Esophagus squamous epithelium (tissue), 5 donors: ENCODE data around the gene INTS13. TPM values are rescaled to one million over a fixed set of nuclear protein-coding genes. Genes with fewer than 3 reads are reported as not detected.
A peak's percentile ranks its signal among the peaks of the same experiment; 100 is the strongest.

Experiments
- DNase-seq: peaks from one replicate; lab custom pipeline; 2025; lab: John Stamatoyannopoulos, UW
- H3K27ac ChIP-seq, 4 donors: fragments of 200-600 bp; sonication (generic); one replicate each; pipeline ENCODE4 v1.5.1; 2016 to 2019; ENCODE audit warnings: mild to moderate bottlenecking in 1 of 4
- H3K27me3 ChIP-seq, 4 donors: fragments of 200-600 bp; sonication (generic); 1 replicate in 3 of 4; 2 replicates in 1 of 4; pipeline versions ENCODE4 v1.5.1 to v1.6.0; 2017 to 2021; ENCODE audit warnings: antibody characterized with exemption in 1 of 4
- H3K36me3 ChIP-seq, 3 donors: fragments of 200-600 bp; sonication (generic); one replicate each; pipeline ENCODE4 v1.5.1; 2016 to 2019
- H3K4me1 ChIP-seq, 3 donors: fragments of 200-600 bp; sonication (generic); one replicate each; pipeline ENCODE4 v1.5.1; 2017 to 2019
- H3K4me3 ChIP-seq, 4 donors: fragments of 200-600 bp; sonication (generic); 1 replicate in 3 of 4; 2 replicates in 1 of 4; pipeline ENCODE4 v1.5.1; 2016 to 2019; ENCODE audit warnings: mild to moderate bottlenecking in 2 of 4, moderate library complexity in 1 of 4
- H3K9me3 ChIP-seq, 3 donors: fragments of 200-600 bp; sonication (generic); one replicate each; pipeline ENCODE4 v1.5.1; 2016 to 2019
- CTCF ChIP-seq, 6 experiments: fragments of 450-650 bp in 4 of 6; fragments of 200-600 bp in 2 of 6; sonication (generic) in 2 of 6; IDR thresholded peaks; one replicate each; pipeline ENCODE4 v1.5.1; 2016 to 2019; ENCODE audit warnings: antibody characterized with exemption in 6 of 6, mild to moderate bottlenecking in 4 of 6, moderate library complexity in 4 of 6
- POLR2A ChIP-seq, 4 donors: fragments of 450-650 bp; IDR thresholded peaks; one replicate each; pipeline ENCODE4 v1.6.1; 2017; ENCODE audit warnings: antibody characterized with exemption in 4 of 4, mild to moderate bottlenecking in 4 of 4, moderate library complexity in 3 of 4
- WGBS, 2 donors: methylation state at CpG; one replicate each; pipeline ENCODE4 v1.1.5; 2018; 5-methylcytosine and 5-hydroxymethylcytosine counted together
- intact Hi-C: fragments of 100-400 bp; cut with DNase I; formaldehyde crosslinking; loops from one replicate; pipeline ENCODE4 v1.15.0; 2022
- total RNA-seq, 4 donors: library from RNA; depleted of rRNA; stranded (reverse); fragments of >200 nt; gene quantifications; one replicate each; pipeline ENCODE4 v1.1.0, GENCODE V29; 2016
- donor health status: DM: yes; HTN: yes; CAD: no.

INTS13 gene
- total RNA-seq, 4 donors from 2014 or later: 16.1 to 49.7 (median 28.6) TPM

DNA sequence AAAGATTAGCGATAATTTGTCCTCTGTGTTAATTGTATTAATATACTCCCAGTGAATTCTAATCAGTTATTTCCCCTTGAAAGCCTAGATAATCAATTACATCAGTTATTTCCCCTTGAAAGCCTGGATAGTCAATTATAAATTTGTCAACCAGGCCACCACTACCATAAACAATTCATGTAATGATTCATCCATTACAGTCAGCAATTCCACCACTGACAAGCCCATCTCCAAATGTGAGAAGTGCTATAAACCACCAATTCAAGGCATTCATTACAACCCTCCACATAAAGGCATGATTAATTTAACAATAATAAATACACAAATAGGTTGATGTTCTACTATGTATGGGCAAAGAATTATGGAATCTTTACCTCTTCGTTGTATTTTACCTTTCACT is 40.9 kb downstream of the INTS13 start:
- no peak overlapping the region for H3K4me3 ChIP-seq
- H3K9me3 ChIP-seq: no peaks in the 10 kb centered on the region
- H3K36me3 ChIP-seq: peaks cover 0 to 36% (median 0%) of the 10 kb centered on the region in 3 donors
- WGBS, 2 donors: 95 to 98% methylated on average over 2 of the region's 2 CpGs
- no peak overlapping the region for H3K27ac ChIP-seq
- TF ChIP-seq POLR2A (IDR thresholded peaks at IDR 0.05): no peak
- TF ChIP-seq CTCF (IDR thresholded peaks at IDR 0.05): no peak
- no peaks in the 10 kb centered on the region for H3K27me3 ChIP-seq
- DNase-seq: no peak
- no peaks in the 10 kb centered on the region for H3K4me1 ChIP-seq
- intact Hi-C loops: no loop called here

DNA sequence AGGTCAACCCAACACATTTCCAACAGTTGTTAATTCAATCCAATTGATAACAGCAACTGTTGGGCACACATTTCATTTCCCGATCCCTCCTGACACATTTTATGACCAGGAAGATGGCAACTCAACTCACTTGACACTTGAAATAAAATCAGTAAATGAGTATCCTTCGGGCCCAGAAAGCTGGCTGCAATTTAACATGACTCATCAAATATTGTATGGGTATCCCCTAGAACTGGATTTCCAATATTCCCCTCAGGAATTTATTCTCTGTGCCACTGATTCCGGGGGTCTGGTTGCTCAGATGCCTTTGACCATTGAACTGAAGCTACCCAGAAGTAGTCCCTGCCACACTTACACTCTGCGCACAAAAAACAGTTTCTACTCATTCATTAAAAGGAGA is 42.1 kb downstream of the INTS13 start:
- H3K36me3 ChIP-seq: peaks cover 0 to 25% (median 0%) of the 10 kb centered on the region in 3 donors
- no peak overlapping the region for H3K27ac ChIP-seq
- no peaks in the 10 kb centered on the region for H3K9me3 ChIP-seq
- intact Hi-C loops: no loop called here
- no peaks in the 10 kb centered on the region for H3K27me3 ChIP-seq
- no peak overlapping the region for H3K4me3 ChIP-seq
- 89 to 98% methylated on average over 4 of the region's 4 CpGs for WGBS, 2 donors
- no peaks in the 10 kb centered on the region for H3K4me1 ChIP-seq
- DNase-seq: no peak
- no peak for TF ChIP-seq CTCF (IDR thresholded peaks at IDR 0.05)
- no peak for TF ChIP-seq POLR2A (IDR thresholded peaks at IDR 0.05)

- DNase-seq: no peak
- H3K4me3 ChIP-seq: no peak overlapping the region
- H3K9me3 ChIP-seq: no peaks in the 10 kb centered on the region
- H3K4me1 ChIP-seq: no peaks in the 10 kb centered on the region
- H3K27ac ChIP-seq: no peak overlapping the region
- 44 to 75% methylated on average over 1 of the region's 1 CpG for WGBS, 2 donors
- intact Hi-C loops: no loop called here
- no peaks in the 10 kb centered on the region for H3K36me3 ChIP-seq
- no peak for TF ChIP-seq POLR2A (IDR thresholded peaks at IDR 0.05)
- no peak for TF ChIP-seq CTCF (IDR thresholded peaks at IDR 0.05)
- H3K27me3 ChIP-seq: no peaks in the 10 kb centered on the region
These were observed 46.1 kb downstream of the INTS13 start for GRCh38 chr12:26891704-26892103.

DNA sequence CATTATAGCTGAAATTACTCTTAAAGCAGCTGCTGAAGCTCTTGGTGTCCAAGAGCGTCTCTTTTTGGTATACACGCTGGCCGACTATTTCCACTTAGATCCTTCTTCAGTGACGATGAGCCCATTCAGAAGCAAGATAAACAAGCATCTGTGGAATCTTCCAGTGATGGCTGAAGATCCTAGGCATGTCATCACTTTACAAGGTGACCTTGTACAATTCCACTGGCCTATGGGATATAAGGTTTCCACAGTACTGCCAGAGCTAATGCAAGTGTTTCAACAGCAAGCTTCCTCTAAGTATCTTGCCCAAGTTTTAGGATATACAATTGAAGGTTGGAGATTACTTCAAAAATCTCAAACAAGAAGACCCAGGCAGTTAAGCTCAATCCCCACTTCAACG is 47.0 kb downstream of the INTS13 start:
- Histone ChIP-seq H3K4me3 (no peak overlapping the region), H3K36me3 (no peaks in the 10 kb centered on the region), H3K27me3 (no peaks in the 10 kb centered on the region), H3K9me3 (no peaks in the 10 kb centered on the region), H3K4me1 (no peaks in the 10 kb centered on the region), H3K27ac (no peak overlapping the region)
- intact Hi-C loops: no loop called here
- DNase-seq: no peak
- 92 to 97% methylated on average over 5 of the region's 5 CpGs for WGBS, 2 donors
- TF ChIP-seq CTCF (IDR thresholded peaks at IDR 0.05) (no peak), POLR2A (IDR thresholded peaks at IDR 0.05) (no peak)

DNA sequence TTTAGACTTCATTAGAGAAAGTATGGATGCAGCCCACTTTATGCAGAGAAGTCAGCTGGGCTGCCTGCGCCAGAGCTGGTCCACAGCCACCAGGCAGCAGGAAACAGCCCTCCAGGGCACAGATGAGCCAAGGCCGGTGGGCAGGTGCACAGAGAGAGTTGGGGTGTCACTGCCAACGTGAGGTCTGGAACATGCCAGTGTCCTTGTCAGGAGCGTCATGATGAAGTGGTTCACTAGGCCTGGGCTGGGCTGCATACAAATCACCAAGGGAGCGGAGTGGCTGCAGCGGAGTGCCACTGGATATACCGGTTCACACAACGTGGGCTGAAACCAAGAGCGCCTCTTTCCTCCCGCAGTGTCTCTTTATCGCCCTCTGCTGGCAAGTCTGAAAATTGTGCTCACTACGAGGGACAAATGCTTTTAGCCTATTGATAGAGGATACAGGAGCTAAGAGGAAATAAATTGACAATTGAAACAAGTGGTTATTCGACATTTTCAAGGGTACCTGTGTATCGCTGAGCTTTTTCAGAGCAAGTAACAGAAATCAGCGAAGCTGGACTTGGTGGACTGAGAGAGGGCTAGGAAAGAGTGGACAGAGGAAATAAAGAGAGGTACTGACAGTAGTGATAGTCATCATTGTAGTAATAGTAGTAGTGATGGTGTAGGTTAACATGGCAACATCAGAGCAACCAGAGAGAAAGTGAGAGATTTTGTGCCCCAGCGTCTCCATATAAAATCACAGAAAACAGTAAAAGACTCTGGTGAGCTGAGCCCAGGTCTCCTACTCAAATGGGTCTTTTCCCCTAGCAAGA is 52.8 kb downstream of the INTS13 start:
- Histone ChIP-seq H3K4me3 (peak overlapping the region in 1 of 4 donors; percentile 24), H3K27ac (peak overlapping the region in 1 of 4 donors; percentile 66), H3K36me3 (no peaks in the 10 kb centered on the region), H3K4me1 (peaks cover 4 to 11% (median 4%) of the 10 kb centered on the region in 3 donors), H3K27me3 (no peaks in the 10 kb centered on the region), H3K9me3 (no peaks in the 10 kb centered on the region)
- intact Hi-C loops: loop anchor here (5.0 kb wide), 1 partner anchor 33 kb away; no protein-coding TSS in a partner anchor
- 11 to 16% methylated on average over 14 of the region's 16 CpGs for WGBS, 2 donors
- DNase-seq: peak; percentile 15
- peak; percentile 87 to 97 (median 96) for TF ChIP-seq CTCF (IDR thresholded peaks at IDR 0.05)
- TF ChIP-seq POLR2A (IDR thresholded peaks at IDR 0.05): no peak
